NCI-H2081 (cell line): ENCODE results near the gene COA3.
"Not testable (repeated sequence)": the region's sequence is repeated elsewhere in the genome, so short reads cannot be mapped to it uniquely, and the experiment has no call there.

Experiments
- DNase-seq, 2 experiments: peaks; one replicate each; lab custom pipeline; 2025; lab: John Stamatoyannopoulos, UW

Gene COA3

GRCh38 chr17:42782166-42783061 lies 16.1 kb downstream of the COA3 start:
- DNase-seq: no peak

DNA sequence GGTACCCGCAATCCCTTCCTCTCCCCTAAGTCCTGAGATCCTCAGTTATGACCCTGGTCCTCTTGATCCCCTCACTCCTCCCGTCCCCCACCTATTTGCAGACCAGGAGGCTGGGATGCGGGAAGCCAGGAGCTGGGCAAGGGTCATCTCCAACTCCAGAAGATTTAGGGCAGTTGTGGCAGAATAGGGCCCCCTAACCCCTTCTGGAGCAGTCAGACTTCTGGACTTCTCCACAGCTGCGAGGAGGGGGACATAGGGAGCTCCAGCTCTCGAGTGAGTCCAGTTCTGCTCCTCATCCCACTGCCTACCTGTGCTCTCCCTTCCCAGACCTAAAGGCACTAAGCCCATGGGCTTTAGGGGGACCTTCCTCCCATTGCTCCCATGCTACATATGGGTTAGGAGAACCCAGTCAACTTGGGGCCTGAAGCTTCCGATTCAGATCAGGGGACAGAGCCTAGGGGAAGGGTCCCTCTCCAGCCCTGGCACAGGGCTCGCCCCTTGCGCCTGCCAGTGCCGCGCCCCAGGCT lies 16.8 kb downstream of the COA3 start:
- no peak for DNase-seq

- no peak for DNase-seq
Observed at GRCh38 chr17:42780851-42781638, 17.5 kb downstream of the COA3 start.

- no peak for DNase-seq
Observed at GRCh38 chr17:42779936-42780850, 18.3 kb downstream of the COA3 start, which contains the start of gene WNK4. Gene WNK4 (plus strand): TSS chr17:42780610. CDS start chr17:42780699, 89 bp downstream.

GRCh38 chr17:42779304-42779935 lies 19.1 kb downstream of the COA3 start:
- no peak for DNase-seq

- DNase-seq: no peak
Observed at GRCh38 chr17:42778570-42778969, 19.9 kb downstream of the COA3 start.

DNA sequence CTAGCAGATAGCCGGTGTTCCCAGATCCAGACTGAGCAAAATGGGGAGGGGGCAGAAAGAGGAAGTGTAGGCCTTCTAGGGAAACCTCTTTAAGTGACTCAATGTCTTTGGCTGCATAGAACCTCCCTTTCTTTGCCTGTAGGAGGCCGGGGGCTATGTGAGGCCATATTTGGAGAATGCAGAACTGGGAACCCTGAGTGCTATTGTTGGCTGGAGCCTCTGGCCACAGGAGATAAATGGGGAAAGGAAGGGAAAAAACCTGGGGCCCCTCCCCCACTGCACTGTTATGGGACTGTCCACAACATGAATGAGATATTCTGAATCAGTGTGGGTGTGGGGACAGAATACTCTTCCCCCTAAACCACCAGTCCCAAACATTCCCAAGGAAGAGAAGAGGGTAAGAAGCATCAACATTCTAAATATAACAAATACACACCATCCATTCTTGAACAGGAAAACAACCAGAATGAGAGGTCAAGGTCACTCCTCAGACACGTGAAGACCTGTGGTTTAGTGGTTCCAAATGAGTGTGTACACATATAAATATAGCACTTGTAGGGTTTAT lies 22.9 kb downstream of the COA3 start:
- no peak for DNase-seq

GRCh38 chr17:42774066-42774745 lies 24.3 kb downstream of the COA3 start:
- DNase-seq: no peak

DNA sequence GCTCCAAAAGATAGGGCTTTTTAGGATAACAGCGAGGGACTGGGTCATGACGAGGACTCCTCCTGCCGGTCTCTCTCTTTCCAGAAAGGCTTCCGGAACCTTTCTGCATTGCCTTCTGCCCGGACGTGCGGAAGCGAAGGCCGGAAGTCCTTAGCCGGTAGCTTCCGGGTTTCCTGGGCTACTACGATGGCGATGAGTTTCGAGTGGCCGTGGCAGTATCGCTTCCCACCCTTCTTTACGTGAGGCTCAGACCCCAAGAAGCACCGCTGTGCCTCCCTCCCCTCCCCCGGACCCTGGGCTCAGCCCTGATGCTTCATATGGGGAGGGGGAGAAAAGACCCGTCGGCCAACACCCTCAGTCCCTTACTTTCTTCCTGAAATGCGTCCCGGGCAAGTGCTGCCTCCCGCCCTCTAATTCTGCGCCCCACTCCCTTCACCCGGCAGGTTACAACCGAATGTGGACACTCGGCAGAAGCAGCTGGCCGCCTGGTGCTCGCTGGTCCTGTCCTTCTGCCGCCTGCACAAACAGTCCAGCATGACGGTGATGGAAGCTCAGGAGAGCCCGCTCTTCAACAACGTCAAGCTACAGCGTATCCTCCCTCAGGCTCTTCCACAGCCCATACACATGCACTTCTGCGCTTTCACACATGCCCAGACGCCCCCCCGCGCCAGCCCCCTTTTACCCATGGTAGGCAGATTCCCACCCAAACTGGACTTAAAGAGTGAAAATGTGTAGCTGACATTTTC lies 25.0 kb downstream of the COA3 start, which contains the start of gene VPS25:
VPS25 (plus strand) TSS at position 160 of the 746 bp plus-strand sequence; CDS start at position 187, 27 bp downstream.
- DNase-seq: peak; percentile 81 to 91

DNA sequence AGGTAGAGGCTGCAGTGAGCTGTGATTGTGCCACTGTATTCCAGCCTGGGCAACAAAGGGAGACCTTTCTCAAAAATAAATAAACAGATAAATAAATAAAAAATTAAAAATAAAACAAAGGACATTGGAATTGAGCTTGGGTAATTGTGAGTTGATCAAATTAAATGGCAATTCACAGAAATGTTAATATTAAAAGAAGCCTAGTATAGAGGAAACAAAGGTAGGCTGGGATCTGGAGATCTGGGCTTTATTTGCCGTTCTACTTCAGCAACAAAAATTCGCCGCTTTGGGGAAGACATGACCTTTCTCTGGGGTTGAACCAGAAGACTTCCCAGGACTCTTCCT lies 25.6 kb downstream of the COA3 start:
- DNase-seq: no peak

DNA sequence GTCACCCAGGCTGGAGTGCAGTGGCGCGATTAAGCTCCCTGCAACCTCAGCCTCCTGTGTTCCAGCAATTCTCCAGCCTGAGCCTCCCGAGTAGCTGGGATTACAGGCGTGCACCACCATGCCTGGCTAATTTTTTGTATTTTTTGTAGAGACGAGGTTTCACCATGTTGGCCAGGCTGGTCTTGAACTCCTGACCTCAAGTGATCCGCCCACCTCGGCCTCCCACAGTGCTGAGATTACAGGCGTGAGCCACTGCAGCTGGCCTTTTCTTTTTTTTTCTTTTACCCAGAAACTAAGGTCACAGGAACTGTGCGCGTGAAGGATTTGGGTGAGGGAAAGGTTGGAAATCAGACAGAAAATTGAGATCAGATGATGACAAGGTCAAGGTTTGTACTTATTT lies 28.5 kb downstream of the COA3 start:
- DNase-seq: not testable (repeated sequence)

GRCh38 chr17:42768006-42768405 lies 30.5 kb downstream of the COA3 start:
- DNase-seq: not testable (repeated sequence)

DNA sequence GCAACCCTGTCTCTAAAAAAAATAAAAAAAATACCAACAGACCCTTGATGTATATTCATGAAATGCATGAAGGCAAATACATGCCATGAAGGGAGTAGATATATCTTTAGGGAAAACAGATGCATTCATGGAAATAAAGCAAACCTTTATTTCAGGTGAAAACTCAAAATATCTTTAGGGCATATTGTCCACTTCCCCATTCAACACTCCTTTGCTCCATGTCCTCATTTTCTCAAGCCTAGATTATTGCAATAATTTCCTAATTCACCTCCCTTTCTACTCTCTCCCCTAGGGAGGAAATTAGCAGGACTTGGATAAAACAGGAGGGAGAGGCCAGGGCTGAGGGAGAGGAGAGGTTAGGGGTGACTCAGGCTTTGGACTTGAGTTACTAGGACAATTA lies 31.0 kb downstream of the COA3 start:
- no peak for DNase-seq

GRCh38 chr17:42766124-42766523 lies 32.4 kb downstream of the COA3 start:
- no peak for DNase-seq

GRCh38 chr17:42761638-42762037 lies 36.9 kb downstream of the COA3 start:
- DNase-seq: no peak

DNA sequence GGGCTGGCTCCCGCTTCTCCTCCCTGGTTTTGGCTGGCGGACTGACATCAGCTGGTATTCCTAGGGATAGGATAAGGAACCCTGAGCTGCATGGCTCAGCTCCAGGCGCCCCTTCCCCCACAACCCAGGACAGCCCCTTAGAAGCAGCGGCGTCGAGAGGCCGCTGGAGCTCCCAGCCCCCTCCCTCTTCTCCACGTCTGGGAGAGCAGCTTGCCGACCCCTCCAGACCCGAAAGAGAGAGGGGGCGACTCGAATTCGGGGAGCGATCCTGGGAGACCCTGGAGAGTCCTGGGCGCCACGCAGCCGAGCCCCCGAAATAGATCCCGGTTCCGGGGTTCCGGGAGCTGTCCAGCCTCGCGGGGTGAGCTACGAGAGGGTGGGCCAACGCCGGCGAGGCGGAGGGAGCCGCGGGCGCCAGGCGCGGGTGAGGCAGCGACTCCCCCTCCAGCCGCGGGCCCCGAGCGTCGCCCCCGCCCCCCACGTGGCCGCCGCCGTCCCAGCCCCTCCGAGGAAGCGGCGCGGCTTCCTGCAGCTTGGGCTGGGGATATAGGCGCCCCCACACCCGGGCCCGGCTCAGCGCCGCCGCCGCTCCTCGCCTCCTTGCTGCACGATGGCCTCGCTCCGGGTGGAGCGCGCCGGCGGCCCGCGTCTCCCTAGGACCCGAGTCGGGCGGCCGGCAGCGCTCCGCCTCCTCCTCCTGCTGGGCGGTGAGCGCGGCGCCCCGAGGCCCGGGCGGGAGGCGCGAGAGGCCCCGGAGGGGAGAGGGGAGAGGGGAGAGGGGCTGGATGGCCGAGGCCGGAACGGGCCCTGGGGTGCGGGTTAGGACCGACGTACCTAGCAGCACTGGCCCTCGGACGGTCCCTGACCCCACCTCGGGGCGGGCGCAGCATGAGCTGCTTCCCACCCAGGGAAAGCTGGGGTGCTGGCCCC lies 37.6 kb downstream of the COA3 start, which contains the start of gene RAMP2:
RAMP2 (plus strand) TSS at position 576 of the 930 bp plus-strand sequence; CDS start at position 611, 35 bp downstream.
- DNase-seq: peak in 1 of 2 experiments; percentile 25

- no peak for DNase-seq
Observed at GRCh38 chr17:42759982-42760651, 38.4 kb downstream of the COA3 start.

GRCh38 chr17:42754782-42755181 lies 43.7 kb downstream of the COA3 start:
- DNase-seq: no peak
